WTC11 (cell line): ENCODE data around the gene TXNRD2. TPM values are rescaled to one million over a fixed set of nuclear protein-coding genes. Genes with fewer than 3 reads are reported as not detected.
A peak's percentile ranks its signal among the peaks of the same experiment; 100 is the strongest.
"Not testable (repeated sequence)": the region's sequence is repeated elsewhere in the genome, so short reads cannot be mapped to it uniquely, and the experiment has no call there.

Experiments used
- ATAC-seq: fragments of 200-7000 bp; cut with Tn5 transposase; 2 replicates; pipeline ENCODE4 v1.10.0; 2021; ENCODE audit warnings: mild to moderate bottlenecking, moderate library complexity
- CTCF ChIA-PET: fragments of 300-600 bp; sonication (Branson Sonifier 250); formaldehyde crosslinking; loops from one replicate; lab custom pipeline; 2021; ENCODE audit warnings: antibody characterized with exemption; lab: Charles Lee
- POLR2A ChIA-PET: fragments of 350-600 bp; sonication (Branson Sonifier 250); formaldehyde crosslinking; loops from one replicate; lab custom pipeline; 2021; ENCODE audit warnings: antibody characterized with exemption; lab: Charles Lee
- DNase-seq: peaks from one replicate; pipeline ENCODE4 v3.0.0; 2021; ENCODE audit warnings: low spot score
- H3K27ac Mint-ChIP-seq: 2 replicates; pipeline ENCODE4 v1.8.0; 2021; ENCODE audit warnings: mixed read lengths
- H3K27me3 Mint-ChIP-seq: 2 replicates; pipeline ENCODE4 v1.8.0; 2021; ENCODE audit warnings: low read depth, mild to moderate bottlenecking, moderate library complexity, mixed read lengths
- H3K36me3 Mint-ChIP-seq: 2 replicates; pipeline ENCODE4 v1.8.0; 2021; ENCODE audit warnings: mixed read lengths
- H3K4me1 Mint-ChIP-seq: 2 replicates; pipeline ENCODE4 v1.8.0; 2022; ENCODE audit warnings: mixed read lengths
- H3K4me3 Mint-ChIP-seq: 2 replicates; pipeline ENCODE4 v1.8.0; 2021; ENCODE audit warnings: mild to moderate bottlenecking, moderate library complexity, mixed read lengths
- H3K9me3 Mint-ChIP-seq: 2 replicates; pipeline ENCODE4 v1.8.0; 2021; ENCODE audit warnings: mixed read lengths
- CREB1 ChIP-seq: sonication (generic); formaldehyde crosslinking; IDR thresholded peaks from 2 replicates; pipeline ENCODE4 v1.8.0; 2023; ENCODE audit warnings: mild to moderate bottlenecking, missing genetic modification reagents
- ESRRA ChIP-seq: sonication (generic); formaldehyde crosslinking; IDR thresholded peaks from 2 replicates; pipeline ENCODE4 v1.8.1; 2022; ENCODE audit warnings: mild to moderate bottlenecking, missing genetic modification reagents, borderline replicate concordance
- HMGA2 ChIP-seq: fragments of 250-450 bp; sonication (Bioruptor Pico); IDR thresholded peaks from 2 replicates; pipeline ENCODE4 v1.4.0; 2021; ENCODE audit warnings: mild to moderate bottlenecking, moderate library complexity
- IRF2 ChIP-seq: sonication (generic); formaldehyde crosslinking; IDR thresholded peaks from 2 replicates; pipeline ENCODE4 v1.8.0; 2022; ENCODE audit warnings: low read depth, missing genetic modification reagents, borderline replicate concordance
- NFE2L1 ChIP-seq: sonication (generic); formaldehyde crosslinking; IDR thresholded peaks from 2 replicates; pipeline ENCODE4 v1.8.1; 2023; ENCODE audit warnings: missing genetic modification reagents
- OVOL2 ChIP-seq: fragments of 250-450 bp; sonication (Bioruptor Pico); IDR thresholded peaks from 2 replicates; pipeline ENCODE4 v1.9.0; 2021; ENCODE audit warnings: mild to moderate bottlenecking, borderline replicate concordance
- RELA ChIP-seq: sonication (generic); formaldehyde crosslinking; IDR thresholded peaks from 2 replicates; pipeline ENCODE4 v1.8.1; 2022; ENCODE audit warnings: missing genetic modification reagents, mild to moderate bottlenecking, borderline replicate concordance
- SMAD4 ChIP-seq: sonication (generic); formaldehyde crosslinking; IDR thresholded peaks from 2 replicates; pipeline ENCODE4 v1.8.0; 2022; ENCODE audit warnings: mild to moderate bottlenecking, missing genetic modification reagents
- TEAD4 ChIP-seq: sonication (generic); formaldehyde crosslinking; IDR thresholded peaks from 2 replicates; pipeline ENCODE4 v1.8.0; 2022; ENCODE audit warnings: mild to moderate bottlenecking, missing genetic modification reagents
- ZNF219 ChIP-seq: sonication (generic); formaldehyde crosslinking; IDR thresholded peaks from 2 replicates; pipeline ENCODE4 v1.8.0; 2023; ENCODE audit warnings: missing genetic modification reagents, mild to moderate bottlenecking, borderline replicate concordance
- total RNA-seq: library from RNA; stranded (reverse); gene quantifications from 3 replicates; pipeline ENCODE4 v1.2.3, GENCODE V29; 2021
- TF ChIP-seq, protein P1 (sequence below): fragments of 200-600 bp; IDR thresholded peaks from 2 replicates; pipeline ENCODE4 v1.8.0; 2022; ENCODE audit warnings: antibody characterized with exemption
- TF ChIP-seq, protein P2 (sequence below): fragments of 250-450 bp; sonication (Bioruptor Pico); IDR thresholded peaks from 2 replicates; pipeline ENCODE4 v1.9.0; 2021; ENCODE audit warnings: mild to moderate bottlenecking
- TF ChIP-seq, protein P3 (sequence below): sonication (generic); formaldehyde crosslinking; IDR thresholded peaks from 2 replicates; pipeline ENCODE4 v1.8.0; 2022; ENCODE audit warnings: mild to moderate bottlenecking, missing genetic modification reagents
- TF ChIP-seq, protein P4 (sequence below): sonication (generic); formaldehyde crosslinking; IDR thresholded peaks from 2 replicates; pipeline ENCODE4 v1.8.0; 2023; ENCODE audit warnings: missing genetic modification reagents
- TF ChIP-seq, protein P5 (sequence below): sonication (generic); formaldehyde crosslinking; conservative IDR thresholded peaks from 2 replicates; pipeline ENCODE4 v1.8.1; 2023; ENCODE audit warnings: mild to moderate bottlenecking, low read depth, missing genetic modification reagents, moderate library complexity

TXNRD2 gene
- total RNA-seq, 1 experiment from 2014 or later, result 15.9 TPM

DNA sequence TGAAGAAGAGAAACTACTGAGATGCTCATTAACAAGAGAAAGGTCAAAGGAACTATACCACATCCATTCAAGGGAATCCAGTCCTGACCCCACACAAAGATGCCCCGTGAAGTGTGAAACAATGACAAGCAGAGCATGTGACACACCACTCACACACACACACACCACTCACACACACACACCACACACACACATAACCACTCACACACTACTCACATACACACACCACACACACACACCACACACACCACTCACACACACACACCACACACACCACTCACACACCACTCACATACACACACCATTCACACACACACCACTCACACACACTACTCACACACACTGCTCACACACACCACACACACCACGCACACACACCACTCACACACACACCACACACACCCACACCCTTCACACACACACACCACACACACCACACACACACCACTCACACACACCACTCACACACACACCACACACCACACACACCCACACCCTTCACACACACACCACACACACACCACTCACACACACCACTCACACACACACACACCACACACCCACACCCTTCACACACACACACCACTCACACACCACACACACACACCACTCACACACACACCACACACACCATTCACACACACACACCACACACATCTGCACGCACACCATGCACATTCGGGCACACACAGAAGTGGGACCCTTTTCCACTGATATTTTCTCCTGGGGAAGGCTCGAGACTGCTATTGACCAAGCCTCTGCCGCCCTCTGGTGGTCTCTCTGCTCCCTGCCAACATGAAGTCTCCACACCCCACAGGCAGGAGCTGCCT, 32.1 kb downstream of the TXNRD2 start:
- no peak overlapping the region for H3K4me3 Mint-ChIP-seq
- H3K27me3 Mint-ChIP-seq, result no peaks in the 10 kb centered on the region
- no peaks in the 10 kb centered on the region; the same call in 1 of the 2 replicates for H3K4me1 Mint-ChIP-seq
- ATAC-seq, result peak; percentile 87
- CTCF ChIA-PET, result interaction anchor here (0.6 to 4.8 kb wide), 59 partner anchors 9 to 277 kb away, joined by 3 to 155 read pairs (median 5); partner anchors contain the start of genes GNB1L, GP1BB, RTL10 and TANGO2
- H3K36me3 Mint-ChIP-seq, result peaks cover 14% of the 10 kb centered on the region
- TF ChIP-seq NFE2L1 (CRISPR knock-in tag) (0 out of 2 replicates have a peak, but pooled peaks have one; percentile 30), IRF2 (CRISPR knock-in tag) (no peak)
- TF ChIP-seq, protein P1, sequence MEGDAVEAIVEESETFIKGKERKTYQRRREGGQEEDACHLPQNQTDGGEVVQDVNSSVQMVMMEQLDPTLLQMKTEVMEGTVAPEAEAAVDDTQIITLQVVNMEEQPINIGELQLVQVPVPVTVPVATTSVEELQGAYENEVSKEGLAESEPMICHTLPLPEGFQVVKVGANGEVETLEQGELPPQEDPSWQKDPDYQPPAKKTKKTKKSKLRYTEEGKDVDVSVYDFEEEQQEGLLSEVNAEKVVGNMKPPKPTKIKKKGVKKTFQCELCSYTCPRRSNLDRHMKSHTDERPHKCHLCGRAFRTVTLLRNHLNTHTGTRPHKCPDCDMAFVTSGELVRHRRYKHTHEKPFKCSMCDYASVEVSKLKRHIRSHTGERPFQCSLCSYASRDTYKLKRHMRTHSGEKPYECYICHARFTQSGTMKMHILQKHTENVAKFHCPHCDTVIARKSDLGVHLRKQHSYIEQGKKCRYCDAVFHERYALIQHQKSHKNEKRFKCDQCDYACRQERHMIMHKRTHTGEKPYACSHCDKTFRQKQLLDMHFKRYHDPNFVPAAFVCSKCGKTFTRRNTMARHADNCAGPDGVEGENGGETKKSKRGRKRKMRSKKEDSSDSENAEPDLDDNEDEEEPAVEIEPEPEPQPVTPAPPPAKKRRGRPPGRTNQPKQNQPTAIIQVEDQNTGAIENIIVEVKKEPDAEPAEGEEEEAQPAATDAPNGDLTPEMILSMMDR, result peak; percentile 80
- TF ChIP-seq, all 79 proteins: peak for 2
- DNase-seq, result peak; percentile 90
- no peak overlapping the region; the same call in 1 of the 2 replicates for H3K27ac Mint-ChIP-seq
- POLR2A ChIA-PET, result interaction anchor here (0.6 kb wide), 1 partner anchor 386 kb away, joined by 3 read pairs; no protein-coding TSS in a partner anchor
- H3K9me3 Mint-ChIP-seq, result peaks cover 9% of the 10 kb centered on the region

DNA sequence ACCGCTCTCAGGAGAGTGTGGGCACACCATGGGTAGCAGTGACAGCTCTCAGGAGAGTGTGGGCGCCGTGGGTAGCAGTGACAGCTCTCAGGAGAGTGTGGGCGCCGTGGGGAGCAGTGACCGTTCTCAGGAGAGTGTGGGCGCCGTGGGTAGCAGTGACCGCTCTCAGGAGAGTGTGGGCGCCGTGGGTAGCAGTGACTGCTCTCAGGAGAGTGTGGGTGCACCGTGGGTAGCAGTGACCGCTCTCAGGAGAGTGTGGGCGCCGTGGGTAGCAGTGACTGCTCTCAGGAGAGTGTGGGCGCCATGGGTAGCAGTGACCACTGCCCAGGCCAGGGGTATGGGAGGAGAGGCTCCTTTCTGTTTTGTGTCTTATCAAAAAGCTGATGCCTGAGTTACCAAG, 33.7 kb downstream of the TXNRD2 start:
- DNase-seq, H3K9me3 Mint-ChIP-seq, H3K27ac Mint-ChIP-seq, ATAC-seq, H3K27me3 Mint-ChIP-seq, H3K4me3 Mint-ChIP-seq, POLR2A ChIA-PET, H3K36me3 Mint-ChIP-seq, H3K4me1 Mint-ChIP-seq, CTCF ChIA-PET: not testable (repeated sequence)

DNA sequence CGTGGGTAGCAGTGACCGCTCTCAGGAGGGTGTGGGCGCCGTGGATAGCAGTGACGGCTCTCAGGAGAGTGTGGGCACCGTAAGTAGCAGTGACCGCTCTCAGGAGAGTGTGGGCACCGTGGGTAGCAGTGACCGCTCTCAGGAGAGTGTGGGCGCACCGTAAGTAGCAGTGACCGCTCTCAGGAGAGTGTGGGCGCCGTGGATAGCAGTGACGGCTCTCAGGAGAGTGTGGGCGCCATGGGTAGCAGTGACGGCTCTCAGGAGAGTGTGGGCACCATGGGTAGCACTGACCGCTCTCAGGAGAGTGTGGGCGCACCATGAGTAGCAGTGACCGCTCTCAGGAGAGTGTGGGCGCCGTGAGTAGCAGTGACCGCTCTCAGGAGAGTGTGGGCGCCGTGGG, 34.8 kb downstream of the TXNRD2 start:
- H3K27ac Mint-ChIP-seq, H3K4me3 Mint-ChIP-seq, DNase-seq: not testable (repeated sequence)

DNA sequence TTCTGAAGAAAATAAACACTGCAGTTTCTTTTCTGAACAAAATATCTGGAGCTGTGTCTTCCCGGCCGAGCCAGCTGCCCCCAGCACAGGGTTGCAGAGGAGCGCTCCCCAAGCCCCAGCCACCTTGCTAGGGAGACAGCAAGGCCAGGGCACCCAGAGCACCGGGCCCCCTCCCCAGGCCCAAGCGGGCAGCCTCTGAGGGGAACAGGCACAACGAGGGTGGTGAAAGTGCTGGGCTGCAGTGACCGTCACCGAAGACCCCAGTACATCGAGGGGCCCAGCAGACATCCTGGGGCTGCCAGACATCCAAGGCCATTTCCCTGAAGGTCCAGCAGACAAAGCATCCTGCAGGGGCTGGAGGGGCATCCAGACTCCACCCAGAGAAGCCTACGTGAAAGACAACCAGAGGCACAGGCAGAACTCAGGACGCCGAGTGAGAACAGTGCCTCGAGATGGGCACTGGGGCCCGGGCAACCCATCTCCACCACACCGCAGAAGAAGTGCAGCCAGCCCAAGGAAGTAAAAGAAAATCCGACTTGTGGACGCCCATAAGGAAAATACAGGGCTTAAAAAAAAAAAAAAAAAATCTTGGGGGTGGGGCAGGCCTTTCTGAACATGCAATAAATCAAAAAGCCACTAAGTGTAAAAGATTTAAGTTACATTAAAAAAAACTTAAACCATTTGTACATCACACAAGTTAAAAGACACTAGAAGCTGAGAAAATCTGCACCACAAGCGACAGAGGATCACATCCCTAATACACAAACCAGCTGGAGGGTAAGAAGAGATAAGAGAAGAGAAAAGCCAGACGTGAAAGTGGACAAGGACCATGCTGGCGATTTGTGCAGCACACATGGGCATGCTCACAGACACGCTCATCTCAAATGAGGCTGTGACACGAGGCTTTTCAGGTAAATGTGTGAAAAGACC, 36.0 kb downstream of the TXNRD2 start:
- H3K27ac Mint-ChIP-seq, result peak overlapping the region; percentile 87; the same call in 1 of the 2 replicates
- POLR2A ChIA-PET, result no interaction called here
- no peak for TF ChIP-seq OVOL2 (CRISPR knock-in tag)
- TF ChIP-seq RELA (CRISPR knock-in tag), result no peak
- TF ChIP-seq TEAD4 (CRISPR knock-in tag), result no peak
- TF ChIP-seq CREB1 (CRISPR knock-in tag), result no peak
- TF ChIP-seq HMGA2, result no peak
- TF ChIP-seq, protein P2, sequence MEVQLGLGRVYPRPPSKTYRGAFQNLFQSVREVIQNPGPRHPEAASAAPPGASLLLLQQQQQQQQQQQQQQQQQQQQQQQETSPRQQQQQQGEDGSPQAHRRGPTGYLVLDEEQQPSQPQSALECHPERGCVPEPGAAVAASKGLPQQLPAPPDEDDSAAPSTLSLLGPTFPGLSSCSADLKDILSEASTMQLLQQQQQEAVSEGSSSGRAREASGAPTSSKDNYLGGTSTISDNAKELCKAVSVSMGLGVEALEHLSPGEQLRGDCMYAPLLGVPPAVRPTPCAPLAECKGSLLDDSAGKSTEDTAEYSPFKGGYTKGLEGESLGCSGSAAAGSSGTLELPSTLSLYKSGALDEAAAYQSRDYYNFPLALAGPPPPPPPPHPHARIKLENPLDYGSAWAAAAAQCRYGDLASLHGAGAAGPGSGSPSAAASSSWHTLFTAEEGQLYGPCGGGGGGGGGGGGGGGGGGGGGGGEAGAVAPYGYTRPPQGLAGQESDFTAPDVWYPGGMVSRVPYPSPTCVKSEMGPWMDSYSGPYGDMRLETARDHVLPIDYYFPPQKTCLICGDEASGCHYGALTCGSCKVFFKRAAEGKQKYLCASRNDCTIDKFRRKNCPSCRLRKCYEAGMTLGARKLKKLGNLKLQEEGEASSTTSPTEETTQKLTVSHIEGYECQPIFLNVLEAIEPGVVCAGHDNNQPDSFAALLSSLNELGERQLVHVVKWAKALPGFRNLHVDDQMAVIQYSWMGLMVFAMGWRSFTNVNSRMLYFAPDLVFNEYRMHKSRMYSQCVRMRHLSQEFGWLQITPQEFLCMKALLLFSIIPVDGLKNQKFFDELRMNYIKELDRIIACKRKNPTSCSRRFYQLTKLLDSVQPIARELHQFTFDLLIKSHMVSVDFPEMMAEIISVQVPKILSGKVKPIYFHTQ, result no peak
- TF ChIP-seq, protein P3, sequence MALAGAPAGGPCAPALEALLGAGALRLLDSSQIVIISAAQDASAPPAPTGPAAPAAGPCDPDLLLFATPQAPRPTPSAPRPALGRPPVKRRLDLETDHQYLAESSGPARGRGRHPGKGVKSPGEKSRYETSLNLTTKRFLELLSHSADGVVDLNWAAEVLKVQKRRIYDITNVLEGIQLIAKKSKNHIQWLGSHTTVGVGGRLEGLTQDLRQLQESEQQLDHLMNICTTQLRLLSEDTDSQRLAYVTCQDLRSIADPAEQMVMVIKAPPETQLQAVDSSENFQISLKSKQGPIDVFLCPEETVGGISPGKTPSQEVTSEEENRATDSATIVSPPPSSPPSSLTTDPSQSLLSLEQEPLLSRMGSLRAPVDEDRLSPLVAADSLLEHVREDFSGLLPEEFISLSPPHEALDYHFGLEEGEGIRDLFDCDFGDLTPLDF, result no peak
- TF ChIP-seq ESRRA (CRISPR knock-in tag), result no peak
- no peak for TF ChIP-seq SMAD4 (CRISPR knock-in tag)
- TF ChIP-seq, protein P4, sequence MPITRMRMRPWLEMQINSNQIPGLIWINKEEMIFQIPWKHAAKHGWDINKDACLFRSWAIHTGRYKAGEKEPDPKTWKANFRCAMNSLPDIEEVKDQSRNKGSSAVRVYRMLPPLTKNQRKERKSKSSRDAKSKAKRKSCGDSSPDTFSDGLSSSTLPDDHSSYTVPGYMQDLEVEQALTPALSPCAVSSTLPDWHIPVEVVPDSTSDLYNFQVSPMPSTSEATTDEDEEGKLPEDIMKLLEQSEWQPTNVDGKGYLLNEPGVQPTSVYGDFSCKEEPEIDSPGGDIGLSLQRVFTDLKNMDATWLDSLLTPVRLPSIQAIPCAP (CRISPR knock-in tag), result no peak
- no peak for TF ChIP-seq ZNF219 (CRISPR knock-in tag)
- TF ChIP-seq, protein P5, sequence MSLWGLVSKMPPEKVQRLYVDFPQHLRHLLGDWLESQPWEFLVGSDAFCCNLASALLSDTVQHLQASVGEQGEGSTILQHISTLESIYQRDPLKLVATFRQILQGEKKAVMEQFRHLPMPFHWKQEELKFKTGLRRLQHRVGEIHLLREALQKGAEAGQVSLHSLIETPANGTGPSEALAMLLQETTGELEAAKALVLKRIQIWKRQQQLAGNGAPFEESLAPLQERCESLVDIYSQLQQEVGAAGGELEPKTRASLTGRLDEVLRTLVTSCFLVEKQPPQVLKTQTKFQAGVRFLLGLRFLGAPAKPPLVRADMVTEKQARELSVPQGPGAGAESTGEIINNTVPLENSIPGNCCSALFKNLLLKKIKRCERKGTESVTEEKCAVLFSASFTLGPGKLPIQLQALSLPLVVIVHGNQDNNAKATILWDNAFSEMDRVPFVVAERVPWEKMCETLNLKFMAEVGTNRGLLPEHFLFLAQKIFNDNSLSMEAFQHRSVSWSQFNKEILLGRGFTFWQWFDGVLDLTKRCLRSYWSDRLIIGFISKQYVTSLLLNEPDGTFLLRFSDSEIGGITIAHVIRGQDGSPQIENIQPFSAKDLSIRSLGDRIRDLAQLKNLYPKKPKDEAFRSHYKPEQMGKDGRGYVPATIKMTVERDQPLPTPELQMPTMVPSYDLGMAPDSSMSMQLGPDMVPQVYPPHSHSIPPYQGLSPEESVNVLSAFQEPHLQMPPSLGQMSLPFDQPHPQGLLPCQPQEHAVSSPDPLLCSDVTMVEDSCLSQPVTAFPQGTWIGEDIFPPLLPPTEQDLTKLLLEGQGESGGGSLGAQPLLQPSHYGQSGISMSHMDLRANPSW (CRISPR knock-in tag), result no peak

More for the DNA sequence above, 34.8 kb downstream of the TXNRD2 start:
- H3K27me3 Mint-ChIP-seq, POLR2A ChIA-PET, ATAC-seq, H3K36me3 Mint-ChIP-seq, H3K9me3 Mint-ChIP-seq: not testable (repeated sequence)
- CTCF ChIA-PET, result interaction anchor here (6.3 kb wide), 1 partner anchor 176 kb away, joined by 56 read pairs; no protein-coding TSS in a partner anchor
- H3K4me1 Mint-ChIP-seq, result peaks cover 11% of the 10 kb centered on the region

More for the DNA sequence above, 36.0 kb downstream of the TXNRD2 start:
- H3K27me3 Mint-ChIP-seq, result no peaks in the 10 kb centered on the region; the same call in 1 of the 2 replicates
- DNase-seq, result no peak
- ATAC-seq, result no peak
- H3K4me1 Mint-ChIP-seq, result peaks cover 11% of the 10 kb centered on the region
- no peaks in the 10 kb centered on the region for H3K36me3 Mint-ChIP-seq
- H3K9me3 Mint-ChIP-seq, result no peaks in the 10 kb centered on the region
- no peak overlapping the region for H3K4me3 Mint-ChIP-seq
- CTCF ChIA-PET, result interaction anchor here (0.6 to 6.3 kb wide), 6 partner anchors 48 to 182 kb away, joined by 3 to 56 read pairs (median 3); partner anchors contain the start of gene GP1BB
